Measurements from ENCODE around the gene SRC.

The SRC gene

GRCh38 chr20:37350649-37351574, 5.0 kb downstream of the SRC start:
- no peak for DNase-seq (ENCODE audit: low read depth, low spot score)

- DNase-seq (ENCODE audit: low read depth, low spot score) = no peak
These were observed 6.0 kb downstream of the SRC start for GRCh38 chr20:37351689-37352607.

- no peak for DNase-seq (ENCODE audit: low read depth, low spot score)
These were observed 6.7 kb downstream of the SRC start for GRCh38 chr20:37352608-37352980.

GRCh38 chr20:37353285-37353849, 7.4 kb downstream of the SRC start:
- DNase-seq (ENCODE audit: low read depth, low spot score) = no peak

- DNase-seq (ENCODE audit: low read depth, low spot score) = no peak
These were observed 8.6 kb downstream of the SRC start for GRCh38 chr20:37354210-37355195.

- DNase-seq (ENCODE audit: low read depth, low spot score) = no peak
These were observed 9.6 kb downstream of the SRC start for GRCh38 chr20:37355252-37356180.

- no peak for DNase-seq (ENCODE audit: low read depth, low spot score)
These were observed 10.4 kb downstream of the SRC start for GRCh38 chr20:37356387-37356786.

GRCh38 chr20:37356961-37357371, 11.0 kb downstream of the SRC start:
- DNase-seq (ENCODE audit: low read depth, low spot score) = no peak

GRCh38 chr20:37357481-37358365, 11.8 kb downstream of the SRC start:
- no peak for DNase-seq (ENCODE audit: low read depth, low spot score)

- no peak for DNase-seq (ENCODE audit: low read depth, low spot score)
These were observed 12.6 kb downstream of the SRC start for GRCh38 chr20:37358366-37359150.

- no peak for DNase-seq (ENCODE audit: low read depth, low spot score)
These were observed 13.4 kb downstream of the SRC start for GRCh38 chr20:37359331-37359730.

- DNase-seq (ENCODE audit: low read depth, low spot score) = no peak
These were observed 13.9 kb downstream of the SRC start for GRCh38 chr20:37359836-37360235.

- DNase-seq (ENCODE audit: low read depth, low spot score) = no peak
These were observed 14.6 kb downstream of the SRC start for GRCh38 chr20:37360391-37361115.

GRCh38 chr20:37361336-37361735, 15.4 kb downstream of the SRC start:
- DNase-seq (ENCODE audit: low read depth, low spot score) = no peak

- no peak for DNase-seq (ENCODE audit: low read depth, low spot score)
These were observed 16.4 kb downstream of the SRC start for GRCh38 chr20:37362231-37362792.

GRCh38 chr20:37362821-37363220, 16.9 kb downstream of the SRC start:
- DNase-seq (ENCODE audit: low read depth, low spot score) = no peak

All from astrocyte of the hippocampus (primary cell).